Immature natural killer cell (primary cell): Measurements from ENCODE around the gene IGSF11. TPM values are rescaled to one million over a fixed set of nuclear protein-coding genes. Genes with fewer than 3 reads are reported as not detected.
"Not testable (repeated sequence)": the region's sequence is repeated elsewhere in the genome, so short reads cannot be mapped to it uniquely, and the experiment has no call there.

Experiments used
- DNase-seq, 3 donors: peaks; one replicate each; pipeline ENCODE4 v3.0.0; 2022; ENCODE audit warnings: mixed read lengths in 1 of 3
- H3K27ac Mint-ChIP-seq, 6 donors: one replicate each; pipeline ENCODE4 v1.8.0; 2020; ENCODE audit warnings: mixed read lengths in 6 of 6, mild to moderate bottlenecking in 5 of 6, inconsistent platforms in 4 of 6, moderate library complexity in 3 of 6
- H3K27me3 Mint-ChIP-seq, 3 donors: one replicate each; pipeline ENCODE4 v1.8.0; 2020 to 2021; ENCODE audit warnings: low read depth in 3 of 3, mild to moderate bottlenecking in 3 of 3, mixed read lengths in 3 of 3, moderate library complexity in 3 of 3, inconsistent platforms in 1 of 3
- H3K36me3 Mint-ChIP-seq, 3 donors: one replicate each; pipeline ENCODE4 v1.8.0; 2020; ENCODE audit warnings: mixed read lengths in 3 of 3, inconsistent platforms in 2 of 3, mild to moderate bottlenecking in 2 of 3
- H3K4me1 Mint-ChIP-seq, 2 donors: one replicate each; pipeline ENCODE4 v1.8.0; 2020; ENCODE audit warnings: inconsistent platforms in 2 of 2, mild to moderate bottlenecking in 2 of 2, mixed read lengths in 2 of 2, moderate library complexity in 1 of 2
- H3K4me3 Mint-ChIP-seq, 5 donors: one replicate each; pipeline ENCODE4 v1.8.0; 2020; ENCODE audit warnings: mild to moderate bottlenecking in 5 of 5, mixed read lengths in 5 of 5, inconsistent platforms in 3 of 5, moderate library complexity in 3 of 5
- H3K9me3 Mint-ChIP-seq, 6 donors: one replicate each; pipeline ENCODE4 v1.8.0; 2020; ENCODE audit warnings: mild to moderate bottlenecking in 6 of 6, mixed read lengths in 6 of 6, inconsistent platforms in 4 of 6, moderate library complexity in 3 of 6
- polyA plus RNA-seq, 3 donors: library from polyadenylated mRNA; unstranded; fragments of 300-500 nt; fragmentation: Illumina TruSeq; gene quantifications; one replicate each; pipeline ENCODE4 v1.2.3, GENCODE V29; 2021

IGSF11 gene, protein sequence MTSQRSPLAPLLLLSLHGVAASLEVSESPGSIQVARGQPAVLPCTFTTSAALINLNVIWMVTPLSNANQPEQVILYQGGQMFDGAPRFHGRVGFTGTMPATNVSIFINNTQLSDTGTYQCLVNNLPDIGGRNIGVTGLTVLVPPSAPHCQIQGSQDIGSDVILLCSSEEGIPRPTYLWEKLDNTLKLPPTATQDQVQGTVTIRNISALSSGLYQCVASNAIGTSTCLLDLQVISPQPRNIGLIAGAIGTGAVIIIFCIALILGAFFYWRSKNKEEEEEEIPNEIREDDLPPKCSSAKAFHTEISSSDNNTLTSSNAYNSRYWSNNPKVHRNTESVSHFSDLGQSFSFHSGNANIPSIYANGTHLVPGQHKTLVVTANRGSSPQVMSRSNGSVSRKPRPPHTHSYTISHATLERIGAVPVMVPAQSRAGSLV
- not detected for polyA plus RNA-seq

DNA sequence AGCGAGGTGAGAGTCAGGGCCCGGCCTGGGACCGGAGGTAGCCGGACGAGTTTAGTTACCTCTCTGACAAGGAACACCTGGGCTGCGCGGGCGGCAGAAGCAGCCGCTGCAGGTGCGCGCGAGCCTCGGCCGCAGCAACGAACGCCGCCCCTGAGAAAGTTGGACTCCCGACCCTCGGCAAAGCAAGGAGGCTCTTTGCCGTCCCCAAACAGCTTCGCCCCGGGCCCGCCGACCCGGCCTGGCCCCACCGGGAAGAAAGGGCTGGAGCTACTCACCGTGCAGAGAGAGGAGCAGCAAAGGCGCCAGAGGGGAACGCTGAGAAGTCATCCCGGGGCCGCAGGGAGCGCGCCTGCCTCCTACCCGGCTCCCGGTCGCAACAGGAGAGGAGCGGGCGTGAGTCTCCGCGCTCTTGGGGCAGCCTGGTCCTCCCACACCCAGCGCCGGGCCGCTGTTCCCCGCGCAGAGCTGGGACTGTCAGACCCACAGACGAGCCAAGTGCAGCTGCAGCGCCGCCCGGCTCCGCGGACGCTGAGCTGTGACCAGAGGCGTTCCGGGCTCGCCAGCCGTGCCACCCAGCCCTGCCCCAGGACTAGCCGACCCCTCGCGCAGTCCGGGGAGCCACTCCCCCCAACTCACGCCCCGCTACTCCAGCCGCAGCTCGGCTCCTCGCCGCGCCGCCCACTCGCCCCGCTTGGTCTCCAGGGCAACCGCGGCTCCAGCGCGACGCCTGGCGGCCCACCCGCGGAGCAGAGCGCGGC, at the start of gene IGSF11:
IGSF11 (minus strand) TSS at position 591 of the 758 bp plus-strand sequence; CDS start at position 327, 264 bp downstream.
- H3K9me3 Mint-ChIP-seq, result peaks cover 0 to 4% (median 0%) of the 10 kb centered on the region in 6 donors
- H3K4me1 Mint-ChIP-seq, result peaks cover 11 to 14% of the 10 kb centered on the region in 2 donors
- peak within 1 kb of the TSS; percentile 55 to 73 (median 72) for H3K4me3 Mint-ChIP-seq
- H3K27me3 Mint-ChIP-seq, result peaks cover 8 to 30% (median 15%) of the 10 kb centered on the region in 3 donors
- DNase-seq, result peak; percentile 17 to 26 (median 19)
- no peaks in the 10 kb centered on the region for H3K36me3 Mint-ChIP-seq
- H3K27ac Mint-ChIP-seq, result no peak within 1 kb of the TSS

DNA sequence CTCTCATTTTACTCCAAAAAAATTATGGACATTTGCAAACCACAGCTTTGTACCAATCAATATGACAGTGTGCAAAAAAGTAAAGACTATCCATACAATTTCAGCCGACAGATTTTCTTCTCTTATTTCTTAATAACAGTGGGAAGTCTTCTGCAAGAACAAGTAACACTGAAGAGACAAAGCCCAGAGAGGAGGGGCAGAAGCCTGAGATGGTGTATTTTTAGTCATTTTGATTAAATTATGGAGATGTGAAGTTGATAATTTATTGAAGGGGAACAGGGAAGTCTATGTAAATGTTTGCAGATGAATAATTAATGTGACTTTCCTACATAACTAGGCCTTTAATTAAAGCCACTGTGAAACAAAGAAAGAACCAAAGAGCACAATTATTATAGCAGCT, 45.7 kb upstream of the IGSF11 start:
- peaks cover 2 to 7% (median 3%) of the 10 kb centered on the region in 6 donors for H3K9me3 Mint-ChIP-seq
- no peak for DNase-seq

DNA sequence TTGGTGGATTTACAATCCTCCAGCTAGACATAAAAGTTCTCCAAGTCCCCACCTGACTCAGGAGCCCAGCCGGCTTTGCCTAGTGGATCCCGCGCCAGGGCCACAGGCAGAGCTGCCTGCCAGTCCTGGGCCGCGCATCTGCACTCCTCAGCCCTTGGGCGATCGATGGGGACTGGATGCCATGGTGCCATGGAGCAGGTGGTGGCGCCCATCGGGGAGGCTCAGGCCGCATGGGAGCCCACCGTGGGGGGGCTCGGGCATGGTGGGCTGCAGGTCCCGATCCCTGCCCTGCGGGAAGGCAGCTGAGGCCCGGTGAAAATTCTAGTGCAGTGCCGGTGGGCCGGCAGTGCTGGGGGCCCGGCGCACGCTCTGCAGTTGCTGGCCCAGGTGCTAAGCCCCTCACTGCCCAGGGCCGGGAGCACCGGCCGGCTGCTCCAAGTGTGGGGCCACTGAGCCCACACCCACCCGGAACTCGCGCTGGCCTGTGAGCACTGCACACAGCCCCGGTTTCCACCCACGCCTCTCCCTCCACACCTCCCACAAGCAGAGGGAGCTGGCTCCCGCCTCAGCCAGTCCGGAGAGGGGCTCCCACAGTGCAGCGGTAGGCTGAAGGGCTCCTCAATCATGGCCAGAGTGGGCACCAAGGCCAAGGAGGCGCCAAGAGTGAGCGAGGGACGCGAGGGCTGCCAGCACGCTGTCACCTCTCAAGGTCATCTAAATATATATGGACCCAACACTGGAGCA, 38.8 kb upstream of the IGSF11 start:
- no peaks in the 10 kb centered on the region for H3K36me3 Mint-ChIP-seq
- H3K9me3 Mint-ChIP-seq, result peaks cover 1 to 14% (median 7%) of the 10 kb centered on the region in 6 donors
- H3K4me1 Mint-ChIP-seq, result no peaks in the 10 kb centered on the region
- H3K27me3 Mint-ChIP-seq, result peaks cover 0 to 7% (median 7%) of the 10 kb centered on the region in 3 donors
- DNase-seq, result no peak
- H3K4me3 Mint-ChIP-seq, result no peak overlapping the region
- no peak overlapping the region for H3K27ac Mint-ChIP-seq

More for the DNA sequence above, 45.7 kb upstream of the IGSF11 start:
- Mint-ChIP-seq H3K27ac (no peak overlapping the region), H3K36me3 (peaks cover 0 to 3% (median 0%) of the 10 kb centered on the region in 3 donors), H3K4me1 (no peaks in the 10 kb centered on the region), H3K27me3 (peaks cover 0 to 4% (median 3%) of the 10 kb centered on the region in 3 donors), H3K4me3 (no peak overlapping the region)

DNA sequence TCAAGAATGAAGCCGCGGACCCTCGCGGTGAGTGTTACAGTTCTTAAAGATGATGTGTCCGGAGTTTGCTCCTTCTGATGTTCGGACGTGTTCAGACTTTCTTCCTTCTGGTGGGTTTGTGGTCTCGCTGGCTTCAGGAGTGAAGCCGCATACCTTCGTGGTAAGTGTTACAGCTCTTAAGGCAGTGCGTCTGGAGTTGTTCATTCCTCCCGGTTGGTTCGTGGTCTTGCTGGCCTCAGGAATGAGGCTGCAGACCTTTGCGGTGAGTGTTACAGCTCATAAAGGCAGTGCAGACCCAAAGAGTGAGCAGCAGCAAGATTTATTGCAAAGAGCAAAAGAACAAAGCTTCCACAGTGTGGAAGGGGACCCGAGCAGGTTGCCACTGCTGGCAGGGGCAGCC, 37.8 kb upstream of the IGSF11 start:
- not testable (repeated sequence) for H3K4me3 Mint-ChIP-seq, H3K4me1 Mint-ChIP-seq, H3K27ac Mint-ChIP-seq, DNase-seq, H3K36me3 Mint-ChIP-seq, H3K27me3 Mint-ChIP-seq
- peaks cover 1 to 13% (median 6%) of the 10 kb centered on the region in 6 donors for H3K9me3 Mint-ChIP-seq

DNA sequence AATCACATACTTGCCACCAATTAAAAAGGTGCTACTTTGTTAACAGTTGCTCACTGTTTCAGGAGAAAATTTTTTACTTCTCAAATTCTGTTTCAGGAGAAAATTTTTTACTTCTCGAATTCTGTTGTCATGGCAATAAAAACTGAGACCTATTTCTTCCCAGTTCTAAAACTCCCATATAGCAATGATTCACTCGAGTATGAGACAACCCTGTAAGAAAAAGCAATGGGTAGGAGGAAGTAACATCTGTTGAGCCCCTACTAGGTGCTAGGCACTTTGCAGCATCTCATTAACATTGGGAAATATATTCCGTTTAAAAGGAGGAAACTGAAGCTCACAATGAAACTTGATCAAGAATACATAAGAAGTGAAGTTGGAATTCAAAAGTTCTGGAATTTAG, 35.1 kb upstream of the IGSF11 start:
- H3K36me3 Mint-ChIP-seq, result no peaks in the 10 kb centered on the region
- H3K27ac Mint-ChIP-seq, result no peak overlapping the region
- no peaks in the 10 kb centered on the region for H3K4me1 Mint-ChIP-seq
- peaks cover 0 to 6% (median under 1%) of the 10 kb centered on the region in 6 donors for H3K9me3 Mint-ChIP-seq
- no peak overlapping the region for H3K4me3 Mint-ChIP-seq
- no peak for DNase-seq
- peaks cover 0 to 5% (median 3%) of the 10 kb centered on the region in 3 donors for H3K27me3 Mint-ChIP-seq

DNA sequence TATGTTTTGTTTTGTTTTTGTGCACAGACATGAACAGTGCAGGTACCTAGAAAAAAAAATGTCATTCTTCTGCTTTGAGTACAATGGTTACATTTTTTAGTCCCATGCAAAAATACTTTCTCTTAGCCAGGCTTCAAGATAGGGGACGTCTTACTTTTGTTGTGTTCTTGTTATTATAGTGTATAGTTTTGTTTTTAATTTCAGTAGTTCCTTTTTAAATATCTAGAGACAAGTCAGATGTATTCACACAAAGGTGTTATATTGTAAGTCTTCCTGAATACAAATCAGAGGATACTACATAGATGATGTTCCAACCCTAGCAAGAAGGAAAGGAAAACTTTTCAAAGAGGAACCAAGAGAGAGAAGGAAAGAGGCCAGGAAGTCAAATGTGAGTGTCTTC, 28.8 kb upstream of the IGSF11 start:
- Mint-ChIP-seq H3K4me3 (no peak overlapping the region), H3K27ac (no peak overlapping the region), H3K27me3 (peaks cover 0 to 5% (median 0%) of the 10 kb centered on the region in 3 donors), H3K36me3 (no peaks in the 10 kb centered on the region), H3K9me3 (peaks cover 0 to 3% (median 0%) of the 10 kb centered on the region in 6 donors), H3K4me1 (no peaks in the 10 kb centered on the region)
- DNase-seq, result no peak

DNA sequence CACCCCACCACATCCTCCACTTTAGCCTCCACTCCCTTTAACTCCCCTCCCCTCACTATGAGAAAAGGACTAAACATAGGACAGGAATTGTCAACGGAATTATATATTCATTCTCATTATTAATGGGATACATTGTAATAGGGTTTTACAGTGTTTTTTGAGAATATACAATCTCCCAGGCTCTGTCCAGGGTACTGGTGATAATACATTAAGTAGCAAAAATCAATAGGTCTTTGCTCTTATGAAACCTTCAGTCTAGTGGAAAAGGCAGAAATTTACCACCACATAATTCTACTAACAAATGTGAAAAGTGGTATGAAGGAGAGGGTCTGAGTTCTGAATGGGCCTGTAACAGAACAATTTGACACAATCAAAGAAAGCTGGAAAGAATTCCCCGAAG, 28.2 kb upstream of the IGSF11 start:
- H3K9me3 Mint-ChIP-seq, result peaks cover 0 to 3% (median 0%) of the 10 kb centered on the region in 6 donors
- no peaks in the 10 kb centered on the region for H3K4me1 Mint-ChIP-seq
- H3K27ac Mint-ChIP-seq, result no peak overlapping the region
- H3K27me3 Mint-ChIP-seq, result peaks cover 0 to 5% (median 0%) of the 10 kb centered on the region in 3 donors
- no peaks in the 10 kb centered on the region for H3K36me3 Mint-ChIP-seq
- DNase-seq, result no peak
- no peak overlapping the region for H3K4me3 Mint-ChIP-seq

DNA sequence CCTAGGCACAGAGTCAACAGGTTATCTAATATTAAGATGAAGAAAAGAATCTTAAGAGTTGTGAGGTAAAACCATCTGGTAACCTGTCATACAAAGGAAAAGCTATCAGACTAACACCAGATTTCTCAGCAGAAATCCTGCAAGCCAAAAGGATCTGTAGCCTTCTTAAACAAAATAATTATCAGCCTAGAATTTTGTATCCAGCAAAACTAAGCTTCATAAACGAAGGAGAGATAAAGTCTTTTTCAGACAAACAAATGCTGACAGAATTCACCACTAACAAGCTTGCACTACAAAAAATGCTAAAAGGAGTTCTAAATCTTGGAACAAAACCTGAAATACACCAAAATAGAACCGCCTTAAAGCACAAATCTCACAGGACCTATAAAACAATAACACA, 9.9 kb upstream of the IGSF11 start:
- peaks cover 2 to 23% (median 12%) of the 10 kb centered on the region in 6 donors for H3K9me3 Mint-ChIP-seq
- no peak overlapping the region for H3K27ac Mint-ChIP-seq
- H3K4me1 Mint-ChIP-seq, result no peaks in the 10 kb centered on the region
- H3K4me3 Mint-ChIP-seq, result no peak overlapping the region
- no peak for DNase-seq
- peaks cover 0 to 2% (median 1%) of the 10 kb centered on the region in 3 donors for H3K27me3 Mint-ChIP-seq
- peaks cover 0 to 9% (median 0%) of the 10 kb centered on the region in 3 donors for H3K36me3 Mint-ChIP-seq

DNA sequence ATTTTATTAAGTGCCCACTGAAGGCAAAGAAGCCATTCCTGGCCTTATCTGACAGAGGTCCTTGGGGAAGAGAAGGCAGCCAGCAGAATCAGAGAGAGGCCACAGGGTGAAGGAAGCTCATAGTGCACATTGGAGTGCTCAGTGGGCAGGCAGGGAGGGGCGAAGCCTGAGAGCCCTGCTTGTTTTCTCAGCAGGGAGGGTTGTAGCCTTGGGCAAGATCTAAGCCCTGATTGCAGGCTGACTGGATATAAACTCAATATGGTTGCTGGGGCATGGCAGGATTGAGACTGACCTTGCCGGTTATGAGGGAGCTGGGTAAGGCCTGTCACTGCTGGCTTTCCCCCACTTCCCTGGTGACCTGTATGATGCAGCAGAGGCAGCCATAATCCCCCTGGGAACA, 7.5 kb upstream of the IGSF11 start:
- DNase-seq, result no peak
- Mint-ChIP-seq H3K27me3 (peaks cover 0 to 7% (median 1%) of the 10 kb centered on the region in 3 donors), H3K4me3 (no peak overlapping the region), H3K4me1 (no peaks in the 10 kb centered on the region), H3K36me3 (peaks cover 0 to 9% (median 0%) of the 10 kb centered on the region in 3 donors), H3K27ac (no peak overlapping the region), H3K9me3 (peaks cover 2 to 23% (median 10%) of the 10 kb centered on the region in 6 donors)

DNA sequence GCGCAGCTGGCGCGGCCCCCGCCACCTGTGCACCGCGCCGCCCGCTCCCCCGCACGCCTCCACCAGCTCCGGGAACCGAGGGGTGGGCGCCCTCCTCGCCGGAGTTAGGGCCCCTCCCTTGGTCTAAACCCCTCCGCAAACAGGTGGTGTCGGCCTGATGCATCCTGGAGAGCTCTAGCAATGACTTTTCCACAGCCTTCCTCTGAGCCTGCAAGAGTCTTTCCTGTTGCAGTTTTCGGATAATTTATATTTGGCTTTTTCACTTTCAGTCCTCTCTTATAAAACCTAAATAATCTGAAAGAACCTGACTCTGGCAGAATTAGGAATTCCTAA, 334 bp upstream of the IGSF11 start:
- Mint-ChIP-seq H3K27me3 (peaks cover 8 to 30% (median 15%) of the 10 kb centered on the region in 3 donors), H3K27ac (no peak overlapping the region), H3K9me3 (peaks cover 0 to 4% (median 0%) of the 10 kb centered on the region in 6 donors), H3K4me3 (peak overlapping the region; percentile 55 to 73 (median 71)), H3K4me1 (peaks cover 11 to 14% of the 10 kb centered on the region in 2 donors), H3K36me3 (peaks cover 0 to 4% (median 0%) of the 10 kb centered on the region in 3 donors)
- no peak for DNase-seq

DNA sequence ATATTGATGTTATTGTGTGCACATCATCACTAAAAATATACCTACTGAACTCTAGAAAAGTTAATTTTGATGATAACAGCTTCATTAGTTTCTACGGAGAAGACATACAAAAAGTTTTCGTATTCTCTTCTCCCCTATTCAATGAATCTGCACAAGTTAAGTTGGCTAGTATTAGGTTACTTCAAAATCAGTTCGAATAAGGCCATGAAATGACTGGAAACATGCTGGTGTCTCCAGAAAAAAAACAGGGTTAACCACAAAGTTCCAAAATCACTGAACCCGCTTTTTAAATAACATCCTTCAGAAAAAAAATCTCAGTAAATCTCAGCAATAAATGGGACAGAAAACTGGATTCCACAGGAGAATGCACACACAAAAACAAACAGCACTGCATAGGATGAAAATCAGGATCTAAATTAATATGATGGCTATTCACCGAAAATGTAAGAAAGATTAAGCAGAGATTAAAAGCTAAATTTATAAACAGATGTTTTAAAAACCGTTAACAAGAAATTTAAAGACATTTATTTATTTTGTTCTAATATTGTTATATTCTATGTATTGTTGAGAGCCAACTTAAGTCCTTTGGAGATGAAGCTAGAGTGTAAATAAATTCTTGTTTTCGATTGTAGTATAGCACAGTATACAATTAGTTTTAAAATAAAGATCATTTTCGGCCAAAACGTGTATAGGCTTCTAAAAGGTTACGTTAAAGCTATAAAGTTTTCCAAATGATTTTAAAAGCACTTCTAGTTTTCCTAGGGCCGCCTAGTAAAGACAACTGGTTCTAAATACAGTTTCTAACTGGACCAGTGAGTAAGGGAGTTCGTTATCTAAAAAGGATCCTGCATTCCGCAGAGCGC, 1.0 kb downstream of the IGSF11 start:
- Mint-ChIP-seq H3K4me1 (peaks cover 11 to 14% of the 10 kb centered on the region in 2 donors), H3K9me3 (peaks cover 0 to 4% (median 0%) of the 10 kb centered on the region in 6 donors), H3K36me3 (no peaks in the 10 kb centered on the region), H3K27ac (no peak overlapping the region), H3K4me3 (peak overlapping the region; percentile 48 to 72 (median 71)), H3K27me3 (peaks cover 8 to 30% (median 15%) of the 10 kb centered on the region in 3 donors)
- no peak for DNase-seq

DNA sequence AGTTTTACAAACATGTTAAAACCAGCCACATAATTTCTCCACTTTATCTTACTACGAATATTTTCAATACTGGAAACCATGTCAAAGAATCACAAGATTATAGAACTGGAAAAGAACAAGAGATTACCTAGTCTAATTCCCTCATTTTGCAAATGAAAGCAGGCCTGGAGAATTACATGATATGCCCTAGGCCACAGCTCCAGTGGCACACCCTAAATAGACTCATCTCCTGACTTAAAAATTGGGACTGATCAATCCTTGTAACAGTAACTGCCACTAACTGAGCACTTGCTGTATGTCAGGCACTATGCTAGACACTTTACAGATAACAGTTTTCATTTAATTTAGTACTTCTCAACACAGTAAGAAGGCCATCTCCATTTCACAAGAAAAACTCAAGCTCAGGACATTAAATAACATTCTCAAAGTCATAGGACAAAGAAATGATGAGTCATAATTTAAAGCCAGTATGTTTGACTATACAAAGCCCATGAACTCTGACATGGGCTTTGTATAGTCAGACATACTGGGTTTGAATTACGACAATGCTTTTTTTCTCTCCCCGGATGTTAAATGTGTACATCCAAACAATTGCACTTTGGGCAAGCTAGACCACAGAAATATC, 9.4 kb downstream of the IGSF11 start:
- no peak overlapping the region for H3K4me3 Mint-ChIP-seq
- peaks cover 0 to 2% (median 0%) of the 10 kb centered on the region in 6 donors for H3K9me3 Mint-ChIP-seq
- H3K4me1 Mint-ChIP-seq, result peaks cover 0 to under 1% of the 10 kb centered on the region in 2 donors
- H3K27ac Mint-ChIP-seq, result no peak overlapping the region
- H3K36me3 Mint-ChIP-seq, result no peaks in the 10 kb centered on the region
- peaks cover 2 to 6% (median 3%) of the 10 kb centered on the region in 3 donors for H3K27me3 Mint-ChIP-seq
- no peak for DNase-seq
